PC-3 (cell line): ENCODE measurements around the gene CIAO3.

ENCODE experiments used
- CTCF ChIP-seq: fragments of 300-600 bp; sonication (generic); conservative IDR thresholded peaks from 2 replicates; pipeline ENCODE4 v1.5.1; 2017; ENCODE audit warnings: antibody characterized with exemption, low read depth, mild to moderate bottlenecking, low read length
- EZH2 ChIP-seq: fragments of 300-600 bp; sonication (generic); IDR thresholded peaks from one replicate; pipeline ENCODE4 v1.6.1; 2017; ENCODE audit warnings: antibody characterized with exemption, mild to moderate bottlenecking, low read length; ENCODE audit not compliant: unreplicated experiment

GRCh38 chr16:733382-734207 is 7.2 kb downstream of the CIAO3 start:
- TF ChIP-seq CTCF: no peak
- TF ChIP-seq EZH2: no peak
